Peyer's patch (tissue), 4 donors: ENCODE measurements around the gene ZNF726. TPM values are rescaled to one million over a fixed set of nuclear protein-coding genes. Genes with fewer than 3 reads are reported as not detected.
"Not testable (repeated sequence)": the region's sequence is repeated elsewhere in the genome, so short reads cannot be mapped to it uniquely, and the experiment has no call there.

ENCODE experiments used
- DNase-seq, 3 donors: peaks; one replicate each; pipeline ENCODE4 v3.0.0-alpha.2; 2017 to 2019
- H3K27ac ChIP-seq, 4 donors: fragments of 200-600 bp; sonication (generic); one replicate each; pipeline ENCODE4 v1.5.1; 2016 to 2019
- H3K27me3 ChIP-seq, 2 donors: fragments of 200-600 bp; sonication (generic); one replicate each; pipeline ENCODE4 v1.5.1; 2019
- H3K36me3 ChIP-seq, 3 donors: fragments of 200-600 bp; sonication (generic); one replicate each; pipeline ENCODE4 v1.5.1; 2016 to 2019
- H3K4me1 ChIP-seq, 4 donors: fragments of 200-600 bp; sonication (generic); one replicate each; pipeline ENCODE4 v1.5.1; 2016 to 2019
- H3K4me3 ChIP-seq, 4 donors: fragments of 200-600 bp; sonication (generic); 1 replicate in 3 of 4; 2 replicates in 1 of 4; pipeline ENCODE4 v1.5.1; 2016 to 2019; ENCODE audit warnings: mild to moderate bottlenecking in 1 of 4
- H3K9me3 ChIP-seq, 4 donors: fragments of 200-600 bp; sonication (generic); one replicate each; pipeline ENCODE4 v1.5.1; 2016 to 2019; ENCODE audit warnings: mild to moderate bottlenecking in 1 of 4
- CTCF ChIP-seq, 6 experiments: fragments of 450-650 bp in 4 of 6; fragments of 200-600 bp in 2 of 6; sonication (generic) in 1 of 6; IDR thresholded peaks; one replicate each; pipeline ENCODE4 v1.5.1; 2017 to 2019; ENCODE audit warnings: antibody characterized with exemption in 6 of 6, mild to moderate bottlenecking in 3 of 6, moderate library complexity in 1 of 6
- POLR2A ChIP-seq, 2 donors: fragments of 450-650 bp; IDR thresholded peaks; one replicate each; pipeline ENCODE4 v1.5.1; 2017; ENCODE audit warnings: antibody characterized with exemption in 2 of 2, mild to moderate bottlenecking in 2 of 2, moderate library complexity in 2 of 2
- total RNA-seq, 4 donors: library from RNA; depleted of rRNA; stranded (reverse); fragments of >200 nt; gene quantifications; one replicate each; pipeline ENCODE4 v1.1.0, GENCODE V29; 2016

Gene ZNF726
- total RNA-seq, 4 donors from 2014 or later = 0.57 to 12.4 TPM; not detected in 2

- Histone ChIP-seq H3K9me3 (peaks cover 0 to 2% (median 0%) of the 10 kb centered on the region in 4 donors), H3K4me1 (no peaks in the 10 kb centered on the region), H3K4me3 (no peak overlapping the region), H3K36me3 (no peaks in the 10 kb centered on the region), H3K27me3 (no peaks in the 10 kb centered on the region), H3K27ac (no peak overlapping the region)
- DNase-seq = no peak
- no peak for TF ChIP-seq POLR2A (IDR thresholded peaks at IDR 0.05)
- no peak for TF ChIP-seq CTCF (IDR thresholded peaks at IDR 0.05)
Observed at GRCh38 chr19:23882493-23882892, 32.2 kb upstream of the ZNF726 start.

DNA sequence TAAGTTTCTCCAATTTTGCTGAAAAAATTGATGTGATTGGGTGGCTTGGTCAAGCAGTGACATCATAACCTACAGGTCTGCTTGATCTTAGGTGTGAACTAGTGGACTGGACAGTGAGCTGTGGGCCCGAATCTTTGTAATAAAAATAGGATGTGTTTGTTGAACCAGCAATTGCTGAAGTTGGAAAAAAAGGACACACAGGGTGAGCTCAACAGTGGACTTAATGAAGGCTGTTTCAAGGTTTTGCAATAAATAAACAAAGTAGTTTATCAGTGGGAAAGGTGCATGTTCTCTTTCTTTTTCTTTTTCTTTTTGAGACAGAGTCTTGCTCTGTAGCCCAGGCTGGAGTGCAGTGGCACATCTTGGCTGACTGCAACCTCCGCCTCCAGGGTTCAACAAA lies 30.3 kb upstream of the ZNF726 start:
- TF ChIP-seq POLR2A (IDR thresholded peaks at IDR 0.05) = no peak
- TF ChIP-seq CTCF (IDR thresholded peaks at IDR 0.05) = no peak
- H3K36me3 ChIP-seq = no peaks in the 10 kb centered on the region
- H3K4me1 ChIP-seq = no peaks in the 10 kb centered on the region
- H3K27ac ChIP-seq = no peak overlapping the region
- peaks cover 0 to 13% (median 0%) of the 10 kb centered on the region in 4 donors for H3K9me3 ChIP-seq
- H3K4me3 ChIP-seq = no peak overlapping the region
- DNase-seq = no peak
- no peaks in the 10 kb centered on the region for H3K27me3 ChIP-seq

DNA sequence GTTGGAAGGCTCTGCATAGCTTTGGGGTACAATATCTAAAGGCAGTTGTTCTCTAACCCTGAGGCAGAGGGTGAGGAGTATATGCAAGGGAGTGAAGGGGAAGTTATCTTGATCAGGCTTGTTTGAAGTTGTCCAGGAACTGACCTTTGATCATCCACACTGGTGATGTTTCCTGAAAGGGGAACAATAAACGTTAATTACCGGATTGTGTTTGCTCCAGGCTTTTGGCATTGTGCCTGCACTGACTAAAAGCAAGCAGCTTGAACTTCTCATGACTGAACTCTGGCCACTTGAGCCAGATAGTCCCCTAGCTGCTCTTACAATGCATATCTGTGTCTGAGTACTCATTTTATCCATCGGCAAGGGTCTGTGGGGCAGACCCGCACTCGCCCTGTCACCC lies 27.0 kb upstream of the ZNF726 start:
- no peak overlapping the region for H3K4me3 ChIP-seq
- H3K36me3 ChIP-seq = no peaks in the 10 kb centered on the region
- peaks cover 0 to 13% (median 0%) of the 10 kb centered on the region in 4 donors for H3K9me3 ChIP-seq
- no peaks in the 10 kb centered on the region for H3K27me3 ChIP-seq
- TF ChIP-seq CTCF (IDR thresholded peaks at IDR 0.05) (no peak), POLR2A (IDR thresholded peaks at IDR 0.05) (no peak)
- DNase-seq = no peak
- no peak overlapping the region for H3K27ac ChIP-seq
- no peaks in the 10 kb centered on the region for H3K4me1 ChIP-seq

GRCh38 chr19:23896096-23896495 lies 18.6 kb upstream of the ZNF726 start:
- H3K4me1 ChIP-seq, H3K36me3 ChIP-seq, H3K27ac ChIP-seq, DNase-seq, H3K9me3 ChIP-seq, H3K27me3 ChIP-seq, H3K4me3 ChIP-seq: not testable (repeated sequence)

DNA sequence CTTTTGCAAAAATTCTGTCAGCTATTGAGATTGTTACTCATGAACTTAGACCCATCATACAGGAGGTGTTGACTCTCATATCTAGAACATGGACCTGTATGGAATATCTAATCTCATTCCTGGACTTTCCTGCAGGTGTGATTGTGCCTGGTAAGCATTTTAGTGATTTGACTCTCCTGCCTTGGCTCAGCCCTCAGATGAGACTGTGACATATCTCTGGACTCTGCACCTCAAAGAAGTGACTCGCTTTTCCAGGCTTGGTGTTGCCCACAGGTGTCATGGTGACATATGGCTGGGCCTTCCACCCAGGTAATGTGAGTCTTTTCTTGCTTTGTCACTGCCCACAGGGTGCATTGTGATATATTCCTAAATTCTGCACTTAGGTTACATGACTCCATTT lies 17.8 kb upstream of the ZNF726 start:
- Histone ChIP-seq H3K27me3 (no peaks in the 10 kb centered on the region), H3K36me3 (no peaks in the 10 kb centered on the region)
- no peak for TF ChIP-seq CTCF (IDR thresholded peaks at IDR 0.05)
- no peak for TF ChIP-seq POLR2A (IDR thresholded peaks at IDR 0.05)

DNA sequence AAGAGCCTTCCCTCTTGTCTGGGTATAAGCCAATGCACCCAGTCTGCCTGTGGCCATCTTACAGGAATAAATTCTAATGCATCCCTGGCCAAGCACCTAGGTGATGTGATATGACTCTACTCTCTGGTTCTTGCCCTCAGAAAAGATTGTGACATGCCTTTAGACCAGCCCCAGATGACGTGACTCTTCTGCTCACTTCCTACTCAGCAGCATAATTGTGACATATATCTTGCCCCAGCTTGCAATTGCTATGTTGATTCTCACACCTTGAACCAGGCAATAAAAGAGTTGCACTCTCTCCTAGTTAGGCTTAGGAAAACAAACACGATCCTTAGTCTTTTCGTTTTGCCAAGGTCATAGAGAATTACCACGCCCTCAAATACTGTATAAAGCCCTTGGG lies 13.3 kb upstream of the ZNF726 start:
- Histone ChIP-seq H3K36me3 (no peaks in the 10 kb centered on the region), H3K4me3 (no peak overlapping the region), H3K9me3 (peaks cover 0 to 16% (median 1%) of the 10 kb centered on the region in 4 donors), H3K4me1 (no peaks in the 10 kb centered on the region), H3K27me3 (no peaks in the 10 kb centered on the region), H3K27ac (no peak overlapping the region)
- DNase-seq = no peak
- no peak for TF ChIP-seq CTCF (IDR thresholded peaks at IDR 0.05)
- no peak for TF ChIP-seq POLR2A (IDR thresholded peaks at IDR 0.05)

More for the DNA sequence above, 17.8 kb upstream of the ZNF726 start:
- no peak overlapping the region for H3K4me3 ChIP-seq
- no peaks in the 10 kb centered on the region for H3K9me3 ChIP-seq
- no peak for DNase-seq
- H3K4me1 ChIP-seq = no peaks in the 10 kb centered on the region
- no peak overlapping the region for H3K27ac ChIP-seq
